MCF 10A (cell line): Measurements from ENCODE around the gene HSPA12B. TPM values are rescaled to one million over a fixed set of nuclear protein-coding genes. Genes with fewer than 3 reads are reported as not detected.

Experiments
- BruUV-seq: library from RNA; stranded (reverse); fragments of 400-500 nt; replicated peaks from 2 replicates; lab custom pipeline; 2021; lab: Mats Ljungman, UMichigan
- CTCF ChIA-PET: fragments of 300-600 bp; sonication (Branson Sonifier 250); formaldehyde crosslinking; extraction: SDS; loops from one replicate; lab custom pipeline; 2021; ENCODE audit warnings: antibody characterized with exemption, inconsistent platforms; lab: Yijun Ruan, JAX
- POLR2A ChIA-PET: fragments of 300-600, 350-650 bp; sonication (Branson Sonifier 250); formaldehyde crosslinking; extraction: SDS; loops from one replicate; lab custom pipeline; 2020; ENCODE audit warnings: antibody characterized with exemption, inconsistent platforms; lab: Yijun Ruan, JAX
- DNase-seq: peaks from one replicate; pipeline ENCODE4 v3.0.0-alpha.2; 2018; ENCODE audit not compliant: unreplicated experiment
- H3K27ac Mint-ChIP-seq: one replicate; pipeline ENCODE4 v1.8.0; 2022; ENCODE audit warnings: mild to moderate bottlenecking, low read depth, mixed read lengths; ENCODE audit not compliant: unreplicated experiment
- H3K27me3 Mint-ChIP-seq: one replicate; pipeline ENCODE4 v1.8.0; 2022; ENCODE audit warnings: mixed read lengths; ENCODE audit not compliant: insufficient read depth, unreplicated experiment
- H3K36me3 Mint-ChIP-seq: one replicate; pipeline ENCODE4 v1.8.0; 2022; ENCODE audit warnings: mild to moderate bottlenecking, moderate library complexity, mixed read lengths; ENCODE audit not compliant: insufficient read depth, unreplicated experiment
- H3K4me1 Mint-ChIP-seq: one replicate; pipeline ENCODE4 v1.8.0; 2022; ENCODE audit warnings: mixed read lengths; ENCODE audit not compliant: insufficient read depth, unreplicated experiment
- H3K4me3 Mint-ChIP-seq: one replicate; pipeline ENCODE4 v1.8.0; 2022; ENCODE audit warnings: mild to moderate bottlenecking, moderate library complexity, mixed read lengths; ENCODE audit not compliant: unreplicated experiment
- H3K9me3 Mint-ChIP-seq: one replicate; pipeline ENCODE4 v1.8.0; 2022; ENCODE audit warnings: mixed read lengths; ENCODE audit not compliant: unreplicated experiment
- CTCF ChIP-seq: fragments of 200-600 bp; IDR thresholded peaks from one replicate; pipeline ENCODE4 v1.8.0; 2022; ENCODE audit warnings: antibody characterized with exemption, mild to moderate bottlenecking; ENCODE audit not compliant: unreplicated experiment
- intact Hi-C: fragments of 100-400 bp; cut with micrococcal nuclease; formaldehyde crosslinking; loops from 2 replicates; pipeline ENCODE4 v1.14.1; 2022
- total RNA-seq: library from RNA; stranded (reverse); gene quantifications from 2 replicates; pipeline ENCODE4 v1.2.3, GENCODE V29; 2022

HSPA12B gene
- total RNA-seq, 1 experiment from 2014 or later = not detected

GRCh38 chr20:3783511-3784195, 51.2 kb downstream of the HSPA12B start:
- peak overlapping the region; percentile 31 for H3K4me3 Mint-ChIP-seq
- CTCF ChIA-PET = interaction anchor here (0.6 to 12.0 kb wide), 4 partner anchors 15 to 71 kb away, joined by 3 to 231 read pairs (median 14); partner anchors contain the start of genes ADISSP and AP5S1

GRCh38 chr20:3784216-3784853, 51.9 kb downstream of the HSPA12B start:
- peaks cover 21% of the 10 kb centered on the region for H3K36me3 Mint-ChIP-seq
- H3K27ac Mint-ChIP-seq = peak overlapping the region; percentile 39
- no peak for TF ChIP-seq CTCF
- DNase-seq = no peak
- H3K27me3 Mint-ChIP-seq = no peaks in the 10 kb centered on the region
- ChIA-PET POLR2A (interaction anchor here (1.3 to 5.2 kb wide), 4 partner anchors 11 to 110 kb away, joined by 3 to 61 read pairs (median 17); partner anchors contain the start of genes ADISSP and CDC25B), CTCF (interaction anchor here (0.6 to 12.0 kb wide), 4 partner anchors 16 to 302 kb away, joined by 3 to 231 read pairs (median 13); partner anchors contain the start of genes ADISSP and AP5S1)
- no peaks in the 10 kb centered on the region for H3K9me3 Mint-ChIP-seq
- H3K4me1 Mint-ChIP-seq = peaks cover 48% of the 10 kb centered on the region
- TSS peak; percentile 52 for BruUV-seq
- intact Hi-C loops = loop anchor here (10.0 kb wide), 1 partner anchor 290 kb away; no protein-coding TSS in a partner anchor
- peak overlapping the region; percentile 76 for H3K4me3 Mint-ChIP-seq

More at GRCh38 chr20:3783511-3784195, 51.2 kb downstream of the HSPA12B start:
- DNase-seq = no peak
- Mint-ChIP-seq H3K27me3 (no peaks in the 10 kb centered on the region), H3K4me1 (peaks cover 44% of the 10 kb centered on the region), H3K9me3 (no peaks in the 10 kb centered on the region), H3K36me3 (peaks cover 21% of the 10 kb centered on the region), H3K27ac (peak overlapping the region; percentile 39)
- TF ChIP-seq CTCF = no peak
- BruUV-seq = no TSS peak
- POLR2A ChIA-PET = interaction anchor here (1.2 to 5.2 kb wide), 3 partner anchors 15 to 109 kb away, joined by 3 to 61 read pairs (median 7); partner anchors contain the start of gene ADISSP
- intact Hi-C loops = loop anchor here (10.0 kb wide), 1 partner anchor 291 kb away; no protein-coding TSS in a partner anchor

GRCh38 chr20:3784863-3785239, 52.4 kb downstream of the HSPA12B start:
- Mint-ChIP-seq H3K4me3 (peak overlapping the region; percentile 76), H3K4me1 (peaks cover 48% of the 10 kb centered on the region), H3K9me3 (no peaks in the 10 kb centered on the region), H3K36me3 (peaks cover 21% of the 10 kb centered on the region), H3K27ac (peak overlapping the region; percentile 42), H3K27me3 (no peaks in the 10 kb centered on the region)
- ChIA-PET CTCF (interaction anchor here (0.5 to 12.0 kb wide), 5 partner anchors 15 to 301 kb away, joined by 3 to 231 read pairs (median 3); partner anchors contain the start of genes ADISSP and AP5S1), POLR2A (interaction anchor here (1.3 to 5.2 kb wide), 6 partner anchors 11 to 111 kb away, joined by 3 to 61 read pairs (median 11); partner anchors contain the start of genes ADISSP and CDC25B)
- TF ChIP-seq CTCF = no peak
- DNase-seq = no peak
- intact Hi-C loops = loop anchor here (10.0 kb wide), 1 partner anchor 290 kb away; no protein-coding TSS in a partner anchor
- no TSS peak for BruUV-seq
